Effector memory CD4-positive, alpha-beta T cell (primary cell): ENCODE data around the gene SNX13.

Experiments used
- DNase-seq, 3 donors: peaks; one replicate each; pipeline ENCODE4 v3.0.0-alpha.2; 2020
- H3K27ac ChIP-seq: 2 replicates; pipeline ENCODE4 v1.7.0; 2013; ENCODE audit warnings: mild to moderate bottlenecking, low read length, moderate library complexity; ENCODE audit not compliant: insufficient read depth, poor library complexity, severe bottlenecking
- H3K27me3 ChIP-seq: replicated peaks from 2 replicates; pipeline ENCODE4 v1.7.0; 2013; ENCODE audit warnings: mild to moderate bottlenecking, low read length; ENCODE audit not compliant: insufficient read depth, control insufficient read depth, poor library complexity, severe bottlenecking
- H3K36me3 ChIP-seq: 2 replicates; pipeline ENCODE4 v1.7.0; 2013; ENCODE audit warnings: mild to moderate bottlenecking, low read length, moderate library complexity; ENCODE audit not compliant: control insufficient read depth, insufficient read depth
- H3K4me1 ChIP-seq: 2 replicates; pipeline ENCODE4 v1.7.0; 2013; ENCODE audit warnings: low read length, mild to moderate bottlenecking; ENCODE audit not compliant: control insufficient read depth, insufficient read depth, poor library complexity, severe bottlenecking
- H3K4me3 ChIP-seq: 2 replicates; pipeline ENCODE4 v1.7.0; 2013; ENCODE audit warnings: low read length, low read depth, mild to moderate bottlenecking; ENCODE audit not compliant: insufficient read depth, poor library complexity, severe bottlenecking
- H3K9me3 ChIP-seq: 2 replicates; pipeline ENCODE4 v1.7.0; 2013; ENCODE audit warnings: mild to moderate bottlenecking, low read length, moderate library complexity; ENCODE audit not compliant: control insufficient read depth

The SNX13 gene

DNA sequence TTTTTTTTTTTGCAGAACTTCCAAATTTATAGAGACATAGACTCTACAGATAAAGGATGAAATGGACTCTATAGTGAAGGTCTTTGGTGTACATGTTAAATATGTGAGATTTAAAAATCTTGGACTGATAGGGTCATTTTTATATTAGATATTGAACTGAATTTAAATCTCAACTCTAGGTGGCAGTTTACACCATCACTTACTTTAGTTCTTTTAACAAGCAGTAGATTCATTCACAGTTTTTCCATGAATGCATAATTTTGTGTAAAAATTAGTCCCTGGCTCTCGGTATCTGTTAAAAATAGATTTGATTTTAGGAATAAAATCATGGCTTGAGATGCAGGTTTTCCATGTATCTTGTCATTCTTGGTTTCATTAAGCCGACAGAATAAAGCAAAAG, 31.1 kb upstream of the SNX13 start:
- no peak overlapping the region for H3K27ac ChIP-seq
- H3K4me3 ChIP-seq, result no peak overlapping the region
- no peaks in the 10 kb centered on the region for H3K36me3 ChIP-seq
- H3K4me1 ChIP-seq, result no peaks in the 10 kb centered on the region
- DNase-seq, result no peak
- no peaks in the 10 kb centered on the region for H3K27me3 ChIP-seq
- H3K9me3 ChIP-seq, result no peaks in the 10 kb centered on the region

DNA sequence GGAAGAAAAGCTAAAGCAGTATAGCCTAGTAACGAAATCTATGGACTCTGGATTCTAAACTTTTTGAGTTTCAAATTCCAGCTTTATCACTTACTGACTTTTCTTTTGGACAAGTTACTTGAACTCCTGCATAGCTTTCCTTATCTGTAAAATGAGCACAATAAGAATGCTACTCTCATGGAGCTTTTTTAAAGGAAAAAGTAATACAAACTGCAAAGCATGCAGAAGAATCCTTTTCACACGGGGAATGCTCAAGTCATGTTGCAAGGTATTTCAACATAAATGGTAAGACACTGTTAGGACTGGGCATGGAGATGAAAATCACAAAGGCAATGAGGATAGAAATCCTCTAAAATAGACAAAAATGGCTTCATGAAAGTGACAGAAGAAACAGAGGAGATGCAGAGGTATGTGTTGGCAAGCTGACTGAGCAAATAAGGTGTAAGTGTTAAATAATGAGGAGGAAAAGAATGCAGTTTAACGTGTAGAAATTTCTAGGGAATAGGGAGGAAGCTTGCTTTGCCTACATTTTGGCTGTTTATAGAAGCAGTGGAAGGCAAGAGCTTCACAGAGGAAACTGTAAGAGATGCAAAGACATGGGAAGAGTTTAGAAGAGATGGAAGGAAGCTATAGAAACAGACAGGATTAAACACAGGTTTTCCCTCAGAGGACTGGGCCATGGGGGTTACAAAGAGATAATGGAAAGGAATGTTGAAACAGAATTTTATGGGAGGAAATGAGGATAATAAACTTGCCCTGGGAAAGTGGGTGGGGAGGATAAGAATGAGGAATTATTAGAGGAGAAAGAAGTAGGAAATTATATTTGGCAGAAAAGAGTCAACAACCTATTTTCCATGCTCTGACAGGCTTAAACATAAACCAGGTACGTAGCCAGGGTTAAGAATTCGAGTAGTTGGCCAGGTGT, 28.8 kb upstream of the SNX13 start:
- Histone ChIP-seq H3K36me3 (no peaks in the 10 kb centered on the region), H3K4me3 (no peak overlapping the region), H3K27me3 (no peaks in the 10 kb centered on the region), H3K27ac (no peak overlapping the region), H3K9me3 (no peaks in the 10 kb centered on the region), H3K4me1 (no peaks in the 10 kb centered on the region)
- no peak for DNase-seq

- Histone ChIP-seq H3K36me3 (no peaks in the 10 kb centered on the region), H3K27ac (no peak overlapping the region), H3K27me3 (no peaks in the 10 kb centered on the region), H3K9me3 (no peaks in the 10 kb centered on the region), H3K4me3 (no peak overlapping the region), H3K4me1 (no peaks in the 10 kb centered on the region)
- DNase-seq, result no peak
Observed at GRCh38 chr7:17966706-17967105, 26.4 kb upstream of the SNX13 start.

DNA sequence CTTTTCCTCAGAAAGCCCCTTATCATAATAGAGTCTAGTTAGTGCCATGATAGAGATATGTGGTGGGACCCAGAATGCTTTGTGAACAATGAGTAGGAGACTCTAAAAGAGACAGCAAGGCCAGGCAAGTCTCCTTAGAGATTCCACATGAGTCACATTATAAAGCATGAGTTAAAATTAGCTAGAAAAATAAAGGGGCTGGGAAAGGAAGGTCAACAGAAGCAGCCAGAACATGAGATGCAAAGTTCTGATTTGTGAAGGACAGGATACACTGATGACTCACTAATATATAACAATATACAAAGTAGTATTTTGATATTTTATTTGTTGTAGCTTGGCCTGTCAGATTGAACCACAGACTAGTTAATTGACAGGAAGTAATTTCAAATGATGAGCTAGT, 25.3 kb upstream of the SNX13 start:
- no peak for DNase-seq
- H3K36me3 ChIP-seq, result no peaks in the 10 kb centered on the region
- no peaks in the 10 kb centered on the region for H3K4me1 ChIP-seq
- H3K9me3 ChIP-seq, result no peaks in the 10 kb centered on the region
- H3K4me3 ChIP-seq, result no peak overlapping the region
- H3K27me3 ChIP-seq, result no peaks in the 10 kb centered on the region
- H3K27ac ChIP-seq, result no peak overlapping the region

GRCh38 chr7:17963281-17963680, 23.0 kb upstream of the SNX13 start:
- H3K4me3 ChIP-seq, result no peak overlapping the region
- DNase-seq, result no peak
- no peaks in the 10 kb centered on the region for H3K27me3 ChIP-seq
- no peaks in the 10 kb centered on the region for H3K36me3 ChIP-seq
- H3K4me1 ChIP-seq, result no peaks in the 10 kb centered on the region
- H3K9me3 ChIP-seq, result no peaks in the 10 kb centered on the region
- no peak overlapping the region for H3K27ac ChIP-seq

DNA sequence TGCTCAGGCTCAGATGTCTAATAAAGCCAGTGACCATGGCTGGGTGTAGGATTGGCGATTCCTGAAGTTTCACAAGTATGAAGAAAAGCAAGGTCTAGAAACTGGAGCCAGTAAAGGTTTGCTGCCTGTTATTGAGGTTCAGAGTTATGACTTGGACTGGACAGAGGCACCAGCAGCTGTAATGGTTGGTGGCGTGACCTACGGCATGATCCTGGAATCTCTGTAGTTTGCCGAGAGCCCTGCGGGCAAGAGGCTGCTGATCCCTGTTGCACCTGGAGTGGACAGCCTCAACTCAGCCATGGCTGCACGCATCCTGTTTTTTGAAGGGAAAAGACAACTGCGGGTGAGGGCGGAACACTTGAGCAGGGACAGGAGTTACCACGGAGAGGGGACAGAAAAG, 22.4 kb upstream of the SNX13 start:
- no peaks in the 10 kb centered on the region for H3K9me3 ChIP-seq
- no peak overlapping the region for H3K27ac ChIP-seq
- no peaks in the 10 kb centered on the region for H3K4me1 ChIP-seq
- no peaks in the 10 kb centered on the region for H3K27me3 ChIP-seq
- H3K4me3 ChIP-seq, result no peak overlapping the region
- no peaks in the 10 kb centered on the region for H3K36me3 ChIP-seq
- no peak for DNase-seq

GRCh38 chr7:17957871-17958270, 17.6 kb upstream of the SNX13 start:
- DNase-seq, result no peak
- no peaks in the 10 kb centered on the region for H3K27me3 ChIP-seq
- no peaks in the 10 kb centered on the region for H3K9me3 ChIP-seq
- no peak overlapping the region for H3K27ac ChIP-seq
- no peaks in the 10 kb centered on the region for H3K36me3 ChIP-seq
- H3K4me1 ChIP-seq, result no peaks in the 10 kb centered on the region
- no peak overlapping the region for H3K4me3 ChIP-seq

DNA sequence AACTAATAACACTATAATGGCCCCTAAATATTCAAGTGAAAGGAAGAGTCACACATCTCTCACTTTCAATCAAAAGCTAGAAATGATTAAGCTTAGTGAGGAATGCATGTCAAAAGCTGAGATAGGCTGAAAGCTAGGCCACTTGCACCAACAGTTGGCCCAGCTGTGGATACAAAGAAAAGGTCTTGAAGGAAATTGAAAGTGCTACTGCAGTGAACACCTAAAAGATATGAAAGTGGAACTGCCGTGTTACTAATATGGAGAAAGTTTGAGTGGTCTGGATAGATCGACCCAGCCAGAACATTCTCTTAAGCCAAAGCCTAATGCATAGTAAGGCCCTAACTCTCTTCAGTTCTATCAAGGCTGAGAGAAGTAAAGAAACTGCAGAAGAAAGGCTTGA, 12.1 kb upstream of the SNX13 start:
- no peaks in the 10 kb centered on the region for H3K4me1 ChIP-seq
- H3K27me3 ChIP-seq, result no peaks in the 10 kb centered on the region
- H3K4me3 ChIP-seq, result no peak overlapping the region
- H3K9me3 ChIP-seq, result no peaks in the 10 kb centered on the region
- DNase-seq, result no peak
- no peaks in the 10 kb centered on the region for H3K36me3 ChIP-seq
- no peak overlapping the region for H3K27ac ChIP-seq

GRCh38 chr7:17951742-17952254, 11.5 kb upstream of the SNX13 start:
- DNase-seq, result no peak
- no peaks in the 10 kb centered on the region for H3K36me3 ChIP-seq
- no peaks in the 10 kb centered on the region for H3K9me3 ChIP-seq
- no peaks in the 10 kb centered on the region for H3K4me1 ChIP-seq
- no peak overlapping the region for H3K27ac ChIP-seq
- no peaks in the 10 kb centered on the region for H3K27me3 ChIP-seq
- H3K4me3 ChIP-seq, result no peak overlapping the region

DNA sequence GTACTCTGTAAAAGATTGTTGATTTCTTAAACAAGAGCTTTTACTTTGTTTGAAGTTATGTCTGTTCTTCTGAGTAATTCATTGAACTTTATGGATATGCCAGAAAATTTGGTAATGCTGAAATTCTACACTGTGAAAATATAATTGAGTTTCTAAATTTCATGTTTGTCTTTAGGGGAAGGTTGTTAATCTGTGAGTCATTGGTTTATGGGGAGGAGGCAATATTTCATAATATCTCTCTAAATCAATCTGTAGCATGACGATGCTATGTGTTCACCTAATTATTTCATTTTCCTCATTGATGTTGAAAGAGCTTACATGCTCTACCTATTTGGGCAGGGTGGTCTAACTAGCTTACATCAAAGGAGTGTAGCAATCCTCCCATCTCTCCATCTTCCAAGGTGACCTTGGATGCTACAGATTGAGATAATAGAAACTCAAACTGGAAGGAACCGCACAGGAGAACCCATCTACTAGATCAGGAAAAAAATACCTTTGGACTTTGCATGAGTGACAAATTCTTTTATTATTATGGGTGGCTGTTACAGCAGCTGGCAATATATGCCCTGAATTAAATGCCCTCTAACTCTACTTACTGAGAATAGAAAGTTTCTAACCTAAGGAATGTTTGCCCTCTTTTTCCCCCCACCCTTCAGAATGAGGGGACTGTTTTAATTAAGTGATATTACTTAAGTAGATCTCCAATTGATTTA, 8.4 kb upstream of the SNX13 start:
- Histone ChIP-seq H3K4me3 (no peak overlapping the region), H3K9me3 (no peaks in the 10 kb centered on the region), H3K27ac (no peak overlapping the region), H3K36me3 (no peaks in the 10 kb centered on the region), H3K27me3 (no peaks in the 10 kb centered on the region), H3K4me1 (no peaks in the 10 kb centered on the region)
- DNase-seq, result no peak
